Measurements from ENCODE around the gene ZNF808. TPM values are rescaled to one million over a fixed set of nuclear protein-coding genes. Genes with fewer than 3 reads are reported as not detected.
"Not testable (repeated sequence)": the region's sequence is repeated elsewhere in the genome, so short reads cannot be mapped to it uniquely, and the experiment has no call there.

Gene ZNF808
- total RNA-seq, 2 donors from 2014 or later, result 27.9 to 28.7 TPM

DNA sequence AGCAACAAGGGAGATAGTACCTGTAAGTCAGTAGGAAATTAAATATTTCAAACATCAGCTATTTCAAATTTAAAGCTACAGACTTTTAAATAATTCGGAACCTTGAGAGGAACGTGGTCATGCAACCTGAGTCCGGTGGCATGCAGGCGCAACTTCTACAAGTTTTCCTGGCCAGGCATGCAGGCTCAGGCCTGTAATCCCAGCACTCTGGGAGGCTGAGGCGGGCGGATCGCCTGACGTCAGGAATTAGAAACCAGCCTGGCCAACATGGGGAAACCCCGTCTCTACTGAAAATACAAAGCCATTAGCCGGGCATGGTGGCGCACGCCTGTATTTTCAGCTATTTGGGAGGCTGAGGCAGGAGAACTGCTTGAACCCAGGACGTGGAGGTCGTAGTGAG, 40.5 kb downstream of the ZNF808 start:
- Histone ChIP-seq H3K9ac (ENCODE audit: low read depth in 2 of 2, low read length in 2 of 2) (no peak overlapping the region), H3K4me3 (no peak overlapping the region), H3K4me1 (no peaks in the 10 kb centered on the region), H3K27me3 (no peaks in the 10 kb centered on the region), H3K27ac (no peak overlapping the region), H3K9me3 (no peaks in the 10 kb centered on the region), H3K36me3 (no peaks in the 10 kb centered on the region)
- intact Hi-C loops (cut with DNase I), result no loop called here
- DNase-seq, result no peak
- TF ChIP-seq, protein P1, sequence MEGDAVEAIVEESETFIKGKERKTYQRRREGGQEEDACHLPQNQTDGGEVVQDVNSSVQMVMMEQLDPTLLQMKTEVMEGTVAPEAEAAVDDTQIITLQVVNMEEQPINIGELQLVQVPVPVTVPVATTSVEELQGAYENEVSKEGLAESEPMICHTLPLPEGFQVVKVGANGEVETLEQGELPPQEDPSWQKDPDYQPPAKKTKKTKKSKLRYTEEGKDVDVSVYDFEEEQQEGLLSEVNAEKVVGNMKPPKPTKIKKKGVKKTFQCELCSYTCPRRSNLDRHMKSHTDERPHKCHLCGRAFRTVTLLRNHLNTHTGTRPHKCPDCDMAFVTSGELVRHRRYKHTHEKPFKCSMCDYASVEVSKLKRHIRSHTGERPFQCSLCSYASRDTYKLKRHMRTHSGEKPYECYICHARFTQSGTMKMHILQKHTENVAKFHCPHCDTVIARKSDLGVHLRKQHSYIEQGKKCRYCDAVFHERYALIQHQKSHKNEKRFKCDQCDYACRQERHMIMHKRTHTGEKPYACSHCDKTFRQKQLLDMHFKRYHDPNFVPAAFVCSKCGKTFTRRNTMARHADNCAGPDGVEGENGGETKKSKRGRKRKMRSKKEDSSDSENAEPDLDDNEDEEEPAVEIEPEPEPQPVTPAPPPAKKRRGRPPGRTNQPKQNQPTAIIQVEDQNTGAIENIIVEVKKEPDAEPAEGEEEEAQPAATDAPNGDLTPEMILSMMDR (IDR thresholded peaks at IDR 0.05), result no peak

DNA sequence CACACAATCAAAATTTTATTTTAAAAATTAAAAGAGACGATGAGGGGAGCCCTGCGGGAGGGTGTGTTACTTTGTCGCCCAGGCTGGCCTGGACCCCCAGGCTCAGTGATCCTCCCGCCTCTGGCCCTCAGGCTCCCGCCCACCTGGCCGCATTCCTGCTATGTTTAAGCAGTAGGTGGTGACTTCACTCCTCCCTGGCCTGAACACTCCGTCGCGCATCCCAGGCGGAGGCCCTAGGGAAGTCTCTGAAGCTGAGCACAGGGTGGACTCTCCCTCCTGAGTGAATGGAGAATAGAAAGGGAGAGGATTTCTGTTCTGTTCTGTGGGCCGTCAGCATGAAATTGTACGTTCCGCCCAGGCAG, 42.2 kb downstream of the ZNF808 start:
- H3K27me3 ChIP-seq; intact Hi-C loops (cut with DNase I); H3K4me1 ChIP-seq; H3K9me3 ChIP-seq; H3K36me3 ChIP-seq; DNase-seq: not testable (repeated sequence)
- peak overlapping the region; percentile 82 for H3K27ac ChIP-seq
- H3K9ac ChIP-seq (ENCODE audit: low read depth in 2 of 2, low read length in 2 of 2), result peak overlapping the region in 1 of 2 donors; percentile 40
- H3K4me3 ChIP-seq, result peak overlapping the region; percentile 66

DNA sequence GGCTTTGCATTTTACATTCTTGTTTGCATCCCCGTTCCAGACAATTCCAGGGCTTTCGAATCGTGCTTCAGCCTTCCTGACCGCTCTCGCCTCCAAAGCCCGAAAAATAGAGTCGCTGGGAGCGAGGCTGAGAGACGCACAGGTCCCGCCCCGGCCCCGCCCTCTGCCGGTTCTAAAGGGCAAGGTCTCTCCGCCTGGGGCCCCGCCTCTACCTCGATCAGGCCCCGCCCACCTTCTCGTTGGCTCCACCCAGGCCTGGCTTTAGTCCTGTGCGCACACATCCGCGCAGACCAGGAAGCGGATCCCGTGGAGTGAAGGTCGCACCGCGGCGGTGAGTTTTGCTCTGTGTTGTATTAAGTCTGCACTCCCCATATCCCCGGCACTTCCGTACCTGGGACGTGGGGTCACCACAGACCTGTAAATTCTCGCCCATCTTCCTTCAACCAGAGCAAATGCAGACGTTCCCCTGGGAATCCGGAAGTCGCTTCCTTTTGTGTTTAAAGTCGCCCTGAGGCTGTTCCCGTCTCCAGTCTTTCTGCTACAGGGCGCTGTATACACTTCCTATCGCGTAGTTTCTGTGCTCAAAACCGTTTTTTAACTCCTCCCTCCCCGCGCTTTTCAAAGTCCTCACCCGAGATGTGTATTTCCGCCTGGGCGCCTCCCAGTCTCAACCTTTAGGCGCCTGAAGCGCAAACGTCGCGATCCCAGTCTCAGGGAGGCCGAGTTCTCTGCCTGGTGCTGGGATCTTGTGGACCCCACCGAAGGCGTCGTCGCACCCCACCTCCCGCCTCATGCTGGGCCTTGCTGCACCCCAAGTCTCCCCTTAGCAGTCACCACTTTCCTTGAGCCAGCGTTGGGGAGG, 42.8 kb downstream of the ZNF808 start, which contains the start of gene ZNF701:
ZNF701 (plus strand) TSS at position 288 of the 862 bp plus-strand sequence. CDS start 3,861 bp downstream, outside the sequence.
- intact Hi-C loops (cut with DNase I), result no loop called here
- Histone ChIP-seq H3K27ac (peak within 1 kb of the TSS; percentile 82), H3K4me1 (no peaks in the 10 kb centered on the region), H3K27me3 (no peaks in the 10 kb centered on the region), H3K9ac (ENCODE audit: low read depth in 2 of 2, low read length in 2 of 2) (peak within 1 kb of the TSS; percentile 81 to 85), H3K36me3 (no peaks in the 10 kb centered on the region), H3K4me3 (peak within 1 kb of the TSS; percentile 66), H3K9me3 (no peaks in the 10 kb centered on the region)
- TF ChIP-seq, protein P1 (IDR thresholded peaks at IDR 0.05), result no peak
- peak; percentile 97 for DNase-seq

DNA sequence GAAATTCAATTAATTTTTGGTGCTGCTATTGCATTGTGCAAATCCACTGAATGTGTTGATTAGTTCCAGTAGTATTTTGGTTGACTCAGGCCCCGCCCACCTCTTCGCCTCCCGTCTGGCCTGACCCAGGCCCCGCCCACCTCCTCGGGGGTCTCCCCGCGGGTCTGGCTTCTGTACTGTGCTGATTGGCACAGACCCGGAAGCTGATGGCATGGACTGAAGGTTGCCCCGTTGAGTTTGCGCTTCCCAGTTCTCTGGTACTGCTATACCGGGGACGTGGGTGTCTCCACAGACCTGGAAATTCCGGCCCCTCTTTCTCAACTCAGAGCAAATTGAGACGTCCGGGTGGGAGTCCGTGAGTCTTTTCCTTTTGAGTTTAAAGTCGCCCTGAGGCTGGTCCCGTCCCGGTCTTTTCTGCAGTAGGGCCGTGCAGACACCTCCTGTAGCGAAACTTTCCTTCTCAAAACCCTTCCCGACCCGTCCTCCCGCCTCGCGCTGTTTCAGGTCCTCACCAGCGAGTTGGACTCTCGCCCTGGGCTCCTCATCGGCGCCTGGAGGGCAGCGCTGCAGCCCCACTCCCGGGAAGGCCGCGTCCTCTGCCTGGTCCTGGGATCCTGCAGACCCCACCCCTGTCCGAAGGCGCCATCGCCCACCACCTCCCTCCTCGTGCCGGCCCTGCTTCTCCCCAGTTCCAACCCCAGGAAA, 57.4 kb downstream of the ZNF808 start:
- H3K36me3 ChIP-seq, result peaks cover 7% of the 10 kb centered on the region
- intact Hi-C loops (cut with DNase I), result no loop called here
- H3K27me3 ChIP-seq, result no peaks in the 10 kb centered on the region
- TF ChIP-seq, protein P1 (IDR thresholded peaks at IDR 0.05), result no peak
- DNase-seq, result no peak
- H3K4me1 ChIP-seq, result no peaks in the 10 kb centered on the region
- no peak overlapping the region for H3K9ac ChIP-seq (ENCODE audit: low read depth in 2 of 2, low read length in 2 of 2)
- no peak overlapping the region for H3K4me3 ChIP-seq
- H3K27ac ChIP-seq, result no peak overlapping the region
- H3K9me3 ChIP-seq, result no peaks in the 10 kb centered on the region

DNA sequence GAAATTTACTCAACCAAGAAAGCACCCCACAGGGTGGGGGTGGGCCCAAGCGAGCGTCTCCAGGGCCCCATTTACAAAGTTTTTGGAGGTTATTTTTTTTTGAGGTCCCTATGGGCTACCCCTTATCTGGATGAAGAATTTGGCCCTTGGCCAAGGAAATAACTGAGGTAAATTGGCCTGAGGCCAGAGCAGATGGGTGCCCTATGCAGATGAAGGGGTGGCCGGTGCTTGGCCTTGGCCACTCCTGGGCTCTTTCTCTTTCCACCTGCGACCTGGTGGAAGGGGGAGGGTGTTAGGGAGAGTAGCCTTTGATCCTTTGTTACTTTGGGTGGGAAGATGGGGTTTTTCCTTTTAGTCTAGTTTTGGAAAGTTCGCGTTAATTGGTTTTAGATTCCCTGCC, 58.1 kb downstream of the ZNF808 start:
- no peak overlapping the region for H3K4me3 ChIP-seq
- intact Hi-C loops (cut with DNase I), result no loop called here
- no peak overlapping the region for H3K9ac ChIP-seq (ENCODE audit: low read depth in 2 of 2, low read length in 2 of 2)
- no peaks in the 10 kb centered on the region for H3K4me1 ChIP-seq
- peaks cover 7% of the 10 kb centered on the region for H3K36me3 ChIP-seq
- H3K27ac ChIP-seq, result no peak overlapping the region
- H3K9me3 ChIP-seq, result no peaks in the 10 kb centered on the region
- TF ChIP-seq, protein P1 (IDR thresholded peaks at IDR 0.05), result no peak
- DNase-seq, result no peak
- no peaks in the 10 kb centered on the region for H3K27me3 ChIP-seq

All from colonic mucosa (tissue), 4 donors.